HEK293 (cell line): ENCODE data around the gene FKBP5.

Source experiments
- CTCF ChIA-PET: fragments of 350-600 bp; formaldehyde crosslinking; extraction: SDS; loops from one replicate; lab custom pipeline; 2021; ENCODE audit warnings: antibody characterized with exemption; lab: Yijun Ruan, JAX
- POLR2A ChIA-PET: fragments of 300-600 bp; formaldehyde crosslinking; extraction: SDS; loops from one replicate; lab custom pipeline; 2020; ENCODE audit warnings: antibody characterized with exemption, inconsistent platforms; lab: Yijun Ruan, JAX
- H3K27ac ChIP-seq: fragments of 200-500 bp; sonication (Bioruptor generic); 2 replicates; pipeline ENCODE4 v1.5.1; 2014; ENCODE audit warnings: low read depth, low read length, control low read depth, inconsistent platforms; ENCODE audit errors: extremely low read depth
- H3K36me3 ChIP-seq, 2 experiments: fragments of 200-500 bp in 1 of 2; sonication (Bioruptor generic) in 1 of 2; 1 replicate in 1 of 2; 2 replicates in 1 of 2; pipeline ENCODE4 v1.5.1; 2014 to 2017; ENCODE audit warnings: inconsistent platforms in 2 of 2, low read length in 2 of 2; ENCODE audit not compliant: control insufficient read depth in 2 of 2, insufficient read depth in 1 of 2
- H3K4me1 ChIP-seq: fragments of 200-500 bp; sonication (Bioruptor generic); 2 replicates; pipeline ENCODE4 v1.5.1; 2014; ENCODE audit warnings: mild to moderate bottlenecking, low read length, inconsistent platforms; ENCODE audit not compliant: control insufficient read depth, insufficient read depth
- H3K4me3 ChIP-seq: 2 replicates; pipeline ENCODE4 v1.5.1; 2011; ENCODE audit warnings: low read depth, mild to moderate bottlenecking, control low read depth, low read length, moderate library complexity
- H3K9me3 ChIP-seq: fragments of 200-500 bp; sonication (Bioruptor generic); 2 replicates; pipeline ENCODE4 v1.5.1; 2014; ENCODE audit warnings: low read depth, low read length, inconsistent platforms; ENCODE audit not compliant: control insufficient read depth, insufficient read depth
- BCL11A ChIP-seq: fragments of 450-650 bp; formaldehyde crosslinking; IDR thresholded peaks from 2 replicates; pipeline ENCODE4 v1.5.1; 2016; ENCODE audit warnings: low read depth, missing biosample characterization, missing genetic modification characterization
- FEZF1 ChIP-seq: fragments of 450-650 bp; formaldehyde crosslinking; IDR thresholded peaks from 2 replicates; pipeline ENCODE4 v1.5.1; 2016; ENCODE audit warnings: missing biosample characterization, missing genetic modification characterization
- GLI2 ChIP-seq: fragments of 450-650 bp; formaldehyde crosslinking; IDR thresholded peaks from 2 replicates; pipeline ENCODE4; 2017; ENCODE audit warnings: missing biosample characterization, missing genetic modification characterization, low read depth, borderline replicate concordance
- IKZF3 ChIP-seq: fragments of 450-650 bp; IDR thresholded peaks from 2 replicates; pipeline ENCODE4 v1.5.0; 2018; ENCODE audit warnings: missing biosample characterization, mild to moderate bottlenecking, missing genetic modification characterization, moderate library complexity
- KLF1 ChIP-seq: fragments of 450-650 bp; formaldehyde crosslinking; IDR thresholded peaks from 2 replicates; pipeline ENCODE4 v1.5.1; 2016; ENCODE audit warnings: missing biosample characterization, missing genetic modification characterization
- RBAK ChIP-seq: fragments of 450-650 bp; formaldehyde crosslinking; IDR thresholded peaks from 2 replicates; pipeline ENCODE4 v1.5.1; 2016; ENCODE audit warnings: missing biosample characterization, missing genetic modification characterization
- REPIN1 ChIP-seq: fragments of 450-650 bp; formaldehyde crosslinking; IDR thresholded peaks from 2 replicates; pipeline ENCODE4 v1.5.1; 2017; ENCODE audit warnings: missing biosample characterization, missing genetic modification characterization, low read depth
- SCRT2 ChIP-seq: fragments of 450-650 bp; formaldehyde crosslinking; IDR thresholded peaks from 2 replicates; pipeline ENCODE4 v1.5.1; 2016; ENCODE audit warnings: missing biosample characterization, missing genetic modification characterization
- SP2 ChIP-seq: fragments of 450-650 bp; formaldehyde crosslinking; IDR thresholded peaks from 2 replicates; pipeline ENCODE4 v1.5.1; 2016; ENCODE audit warnings: missing biosample characterization, missing genetic modification characterization
- TRIM28 ChIP-seq: IDR thresholded peaks from 2 replicates; pipeline ENCODE4 v1.6.1; 2011; ENCODE audit warnings: low read length, control low read depth, borderline replicate concordance
- YY2 ChIP-seq: fragments of 450-650 bp; formaldehyde crosslinking; IDR thresholded peaks from 2 replicates; pipeline ENCODE4 v1.5.1; 2016; ENCODE audit warnings: missing biosample characterization, missing genetic modification characterization
- ZBTB21 ChIP-seq: fragments of 450-650 bp; formaldehyde crosslinking; IDR thresholded peaks from 2 replicates; pipeline ENCODE4 v1.5.1; 2017; ENCODE audit warnings: missing biosample characterization, missing genetic modification characterization
- ZNF10 ChIP-seq: fragments of 450-650 bp; formaldehyde crosslinking; IDR thresholded peaks from 2 replicates; pipeline ENCODE4 v1.5.1; 2017; ENCODE audit warnings: missing biosample characterization, missing genetic modification characterization
- ZNF24 ChIP-seq: fragments of 450-650 bp; formaldehyde crosslinking; IDR thresholded peaks from 2 replicates; pipeline ENCODE4 v1.5.1; 2016; ENCODE audit warnings: missing biosample characterization, missing genetic modification characterization
- ZNF341 ChIP-seq: fragments of 450-650 bp; formaldehyde crosslinking; IDR thresholded peaks from 2 replicates; pipeline ENCODE4; 2016; ENCODE audit warnings: low read depth, missing biosample characterization, missing genetic modification characterization
- ZNF600 ChIP-seq: fragments of 450-650 bp; formaldehyde crosslinking; IDR thresholded peaks from 2 replicates; pipeline ENCODE4 v1.5.1; 2016; ENCODE audit warnings: missing biosample characterization, missing genetic modification characterization
- ZNF621 ChIP-seq: fragments of 450-650 bp; formaldehyde crosslinking; IDR thresholded peaks from 2 replicates; pipeline ENCODE4 v1.5.1; 2017; ENCODE audit warnings: missing biosample characterization, missing genetic modification characterization
- ZNF626 ChIP-seq: fragments of 450-650 bp; sonication (Bioruptor Pico); formaldehyde crosslinking; IDR thresholded peaks from 2 replicates; pipeline ENCODE4 v1.5.1; 2018; ENCODE audit warnings: missing biosample characterization, missing genetic modification characterization, inconsistent platforms
- ZNF654 ChIP-seq: fragments of 450-650 bp; formaldehyde crosslinking; IDR thresholded peaks from 2 replicates; pipeline ENCODE4 v1.5.1; 2016; ENCODE audit warnings: low read depth, missing biosample characterization, missing genetic modification characterization
- TF ChIP-seq, protein P1 (sequence below): fragments of 450-650 bp; formaldehyde crosslinking; IDR thresholded peaks from 2 replicates; pipeline ENCODE4 v1.5.1; 2016; ENCODE audit warnings: missing biosample characterization, missing genetic modification characterization
- TF ChIP-seq, protein P2 (sequence below): fragments of 450-650 bp; formaldehyde crosslinking; optimal IDR thresholded peaks from 2 replicates; pipeline ENCODE3; 2016; ENCODE audit warnings: missing biosample characterization, mild to moderate bottlenecking, missing genetic modification characterization
- TF ChIP-seq, protein P3 (sequence below): fragments of 450-650 bp; formaldehyde crosslinking; IDR thresholded peaks from 2 replicates; pipeline ENCODE4 v1.5.1; 2016; ENCODE audit warnings: missing biosample characterization, missing genetic modification characterization
- TF ChIP-seq, protein P4 (sequence below): fragments of 450-650 bp; formaldehyde crosslinking; IDR thresholded peaks from 2 replicates; pipeline ENCODE4 v1.5.1; 2017; ENCODE audit warnings: missing biosample characterization, missing genetic modification characterization

FKBP5 gene

DNA sequence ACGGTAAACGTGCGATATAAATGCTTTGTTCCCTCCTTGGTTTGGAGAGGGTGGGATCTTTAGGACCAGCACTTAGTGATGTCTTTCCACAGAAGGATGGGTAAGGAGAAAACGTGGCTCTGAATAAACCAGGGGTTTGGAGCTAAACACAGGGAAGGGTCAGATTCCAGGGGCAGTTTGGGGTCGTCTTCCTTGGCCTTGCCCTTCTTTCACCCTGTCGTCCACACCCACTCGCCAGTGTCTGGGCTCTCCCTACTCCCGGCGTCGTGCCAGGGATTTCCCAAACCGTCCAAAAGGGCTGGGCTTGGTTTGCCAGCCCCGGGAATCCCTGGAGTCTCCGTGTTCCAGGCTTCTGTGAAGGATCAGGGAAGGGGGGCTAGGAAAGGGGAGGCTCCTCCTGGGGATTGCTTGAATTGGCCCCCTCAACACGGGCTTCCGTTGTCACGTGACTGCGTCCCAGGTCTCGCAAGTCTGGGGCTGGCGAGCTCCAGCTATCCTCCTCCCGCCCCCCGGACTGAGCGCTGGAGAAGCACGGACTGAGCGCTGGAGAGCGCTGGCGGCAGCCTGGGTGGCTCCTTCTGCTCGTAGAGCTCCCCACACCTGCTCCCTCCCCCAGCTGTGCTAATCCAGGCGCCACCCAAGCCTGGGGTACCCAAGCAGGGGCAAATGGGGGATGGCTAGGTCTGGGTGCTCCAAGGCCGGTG, 38.7 kb upstream of the FKBP5 start (continued):
- TF ChIP-seq, protein P1, sequence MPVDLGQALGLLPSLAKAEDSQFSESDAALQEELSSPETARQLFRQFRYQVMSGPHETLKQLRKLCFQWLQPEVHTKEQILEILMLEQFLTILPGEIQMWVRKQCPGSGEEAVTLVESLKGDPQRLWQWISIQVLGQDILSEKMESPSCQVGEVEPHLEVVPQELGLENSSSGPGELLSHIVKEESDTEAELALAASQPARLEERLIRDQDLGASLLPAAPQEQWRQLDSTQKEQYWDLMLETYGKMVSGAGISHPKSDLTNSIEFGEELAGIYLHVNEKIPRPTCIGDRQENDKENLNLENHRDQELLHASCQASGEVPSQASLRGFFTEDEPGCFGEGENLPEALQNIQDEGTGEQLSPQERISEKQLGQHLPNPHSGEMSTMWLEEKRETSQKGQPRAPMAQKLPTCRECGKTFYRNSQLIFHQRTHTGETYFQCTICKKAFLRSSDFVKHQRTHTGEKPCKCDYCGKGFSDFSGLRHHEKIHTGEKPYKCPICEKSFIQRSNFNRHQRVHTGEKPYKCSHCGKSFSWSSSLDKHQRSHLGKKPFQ (tag by site-specific recombination), result no peak
- TF ChIP-seq ZBTB21 (tag by site-specific recombination), result no peak
- no peak for TF ChIP-seq REPIN1 (tag by site-specific recombination)
- TF ChIP-seq ZNF654 (tag by site-specific recombination), result no peak
- no peak for TF ChIP-seq TRIM28
- TF ChIP-seq BCL11A (tag by site-specific recombination), result no peak
- no peak for TF ChIP-seq ZNF626
- TF ChIP-seq RBAK, result no peak
- no peak for TF ChIP-seq ZNF621 (tag by site-specific recombination)
- TF ChIP-seq, protein P2, sequence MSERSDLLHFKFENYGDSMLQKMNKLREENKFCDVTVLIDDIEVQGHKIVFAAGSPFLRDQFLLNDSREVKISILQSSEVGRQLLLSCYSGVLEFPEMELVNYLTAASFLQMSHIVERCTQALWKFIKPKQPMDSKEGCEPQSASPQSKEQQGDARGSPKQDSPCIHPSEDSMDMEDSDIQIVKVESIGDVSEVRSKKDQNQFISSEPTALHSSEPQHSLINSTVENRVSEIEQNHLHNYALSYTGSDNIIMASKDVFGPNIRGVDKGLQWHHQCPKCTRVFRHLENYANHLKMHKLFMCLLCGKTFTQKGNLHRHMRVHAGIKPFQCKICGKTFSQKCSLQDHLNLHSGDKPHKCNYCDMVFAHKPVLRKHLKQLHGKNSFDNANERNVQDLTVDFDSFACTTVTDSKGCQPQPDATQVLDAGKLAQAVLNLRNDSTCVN, result no peak
- TF ChIP-seq GLI2 (tag by site-specific recombination), result no peak
- TF ChIP-seq IKZF3 (tag by site-specific recombination), result peak; percentile 82
- TF ChIP-seq YY2 (tag by site-specific recombination), result no peak

DNA sequence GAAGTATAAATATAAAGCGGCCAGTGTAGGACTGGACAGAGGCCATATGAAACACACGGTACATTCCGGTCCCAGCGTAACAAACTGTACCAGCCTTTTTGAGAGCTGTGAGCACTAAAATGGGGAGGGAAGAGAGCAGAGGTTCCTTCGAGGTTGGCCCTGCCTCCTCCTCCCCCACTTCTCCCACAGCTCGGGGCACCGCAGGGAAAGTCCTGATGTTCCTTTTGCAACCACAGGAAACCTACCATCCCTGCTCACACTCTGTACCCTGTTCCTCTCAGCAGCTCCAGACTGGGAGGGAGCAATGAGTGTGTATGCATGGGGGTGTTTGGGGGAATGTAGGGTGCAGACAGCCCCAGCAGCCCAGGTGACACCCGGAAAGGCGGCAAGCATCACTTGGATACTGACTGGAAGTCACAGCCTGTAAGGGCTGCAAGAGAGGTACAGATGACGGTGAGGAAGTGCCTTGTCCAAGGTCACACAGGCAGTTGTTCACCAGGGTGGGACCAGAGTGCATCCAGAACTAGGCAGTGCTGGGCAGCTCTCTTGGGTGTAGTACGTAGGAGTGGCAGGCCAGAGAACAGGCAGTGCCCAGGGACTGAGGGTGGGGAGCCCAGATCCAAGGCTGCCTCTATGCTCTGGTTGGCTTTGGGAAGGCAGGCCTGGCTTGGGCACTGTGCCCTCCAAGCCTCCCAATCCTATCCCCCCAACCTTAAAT, 37.2 kb upstream of the FKBP5 start:
- ChIA-PET POLR2A (interaction anchor here (1.7 to 2.5 kb wide), 2 partner anchors 8 to 37 kb away, joined by 4 to 7 read pairs; partner anchors contain the start of gene FKBP5), CTCF (interaction anchor here (0.6 to 3.5 kb wide), 5 partner anchors 10 to 174 kb away, joined by 3 to 22 read pairs (median 3); partner anchors contain the start of gene ARMC12)
- no peaks in the 10 kb centered on the region for H3K36me3 ChIP-seq
- H3K4me1 ChIP-seq, result peaks cover 16% of the 10 kb centered on the region
- no peaks in the 10 kb centered on the region for H3K9me3 ChIP-seq
- peak; percentile 56 for TF ChIP-seq ZNF600 (tag by site-specific recombination)
- TF ChIP-seq SP2, result no peak
- TF ChIP-seq, all 188 proteins: peak for 1
- Histone ChIP-seq H3K4me3 (no peak overlapping the region), H3K27ac (no peak overlapping the region; the same call in 1 of the 2 replicates)

DNA sequence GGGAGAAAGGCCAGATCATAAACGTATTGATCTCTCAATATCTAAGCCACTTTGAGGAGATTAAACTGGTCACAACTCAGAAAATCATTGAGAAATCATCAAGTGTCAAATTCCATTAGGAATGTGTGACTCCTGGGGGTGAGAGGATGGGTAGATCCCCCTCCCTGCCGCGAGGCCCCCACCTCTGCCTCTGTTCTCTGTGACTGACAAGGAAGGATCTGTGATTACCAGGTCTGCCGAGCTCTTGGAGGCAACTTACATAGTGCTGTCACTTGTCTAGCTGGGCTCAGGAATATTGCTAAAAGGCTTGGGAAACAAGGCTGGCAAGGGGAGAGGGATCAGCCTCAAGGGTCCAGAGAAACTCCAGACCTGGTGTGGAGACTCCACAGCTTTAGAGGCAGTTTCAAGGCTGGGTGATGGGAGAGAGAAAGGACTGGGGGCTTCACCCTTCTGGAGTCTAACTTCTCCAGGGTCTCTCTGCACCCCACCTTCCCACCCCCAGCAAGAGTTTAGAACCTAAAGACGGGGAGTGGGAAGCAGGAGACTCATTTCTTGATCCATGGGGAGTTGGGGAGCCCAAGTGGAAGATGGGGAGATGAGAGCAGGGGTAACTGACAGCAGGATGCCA, 36.5 kb upstream of the FKBP5 start:
- CTCF ChIA-PET, result interaction anchor here (3.5 kb wide), 1 partner anchor 11 kb away, joined by 22 read pairs; the partner anchor contains the start of gene ARMC12
- H3K4me3 ChIP-seq, result no peak overlapping the region
- no peaks in the 10 kb centered on the region for H3K36me3 ChIP-seq
- H3K4me1 ChIP-seq, result peaks cover 15% of the 10 kb centered on the region
- H3K27ac ChIP-seq, result no peak overlapping the region
- H3K9me3 ChIP-seq, result no peaks in the 10 kb centered on the region
- POLR2A ChIA-PET, result interaction anchor here (1.7 kb wide), 1 partner anchor 36 kb away, joined by 4 read pairs; the partner anchor contains the start of gene FKBP5
- TF ChIP-seq FEZF1 (tag by site-specific recombination) (no peak), ZNF24 (tag by site-specific recombination) (no peak), KLF1 (tag by site-specific recombination) (no peak), ZNF10 (no peak), ZNF341 (no peak), SCRT2 (tag by site-specific recombination) (no peak)
- TF ChIP-seq, protein P3, sequence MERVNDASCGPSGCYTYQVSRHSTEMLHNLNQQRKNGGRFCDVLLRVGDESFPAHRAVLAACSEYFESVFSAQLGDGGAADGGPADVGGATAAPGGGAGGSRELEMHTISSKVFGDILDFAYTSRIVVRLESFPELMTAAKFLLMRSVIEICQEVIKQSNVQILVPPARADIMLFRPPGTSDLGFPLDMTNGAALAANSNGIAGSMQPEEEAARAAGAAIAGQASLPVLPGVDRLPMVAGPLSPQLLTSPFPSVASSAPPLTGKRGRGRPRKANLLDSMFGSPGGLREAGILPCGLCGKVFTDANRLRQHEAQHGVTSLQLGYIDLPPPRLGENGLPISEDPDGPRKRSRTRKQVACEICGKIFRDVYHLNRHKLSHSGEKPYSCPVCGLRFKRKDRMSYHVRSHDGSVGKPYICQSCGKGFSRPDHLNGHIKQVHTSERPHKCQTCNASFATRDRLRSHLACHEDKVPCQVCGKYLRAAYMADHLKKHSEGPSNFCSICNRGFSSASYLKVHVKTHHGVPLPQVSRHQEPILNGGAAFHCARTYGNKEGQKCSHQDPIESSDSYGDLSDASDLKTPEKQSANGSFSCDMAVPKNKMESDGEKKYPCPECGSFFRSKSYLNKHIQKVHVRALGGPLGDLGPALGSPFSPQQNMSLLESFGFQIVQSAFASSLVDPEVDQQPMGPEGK (tag by site-specific recombination), result 0 out of 2 replicates have a peak, but pooled peaks have one; percentile 16
- TF ChIP-seq, protein P4, sequence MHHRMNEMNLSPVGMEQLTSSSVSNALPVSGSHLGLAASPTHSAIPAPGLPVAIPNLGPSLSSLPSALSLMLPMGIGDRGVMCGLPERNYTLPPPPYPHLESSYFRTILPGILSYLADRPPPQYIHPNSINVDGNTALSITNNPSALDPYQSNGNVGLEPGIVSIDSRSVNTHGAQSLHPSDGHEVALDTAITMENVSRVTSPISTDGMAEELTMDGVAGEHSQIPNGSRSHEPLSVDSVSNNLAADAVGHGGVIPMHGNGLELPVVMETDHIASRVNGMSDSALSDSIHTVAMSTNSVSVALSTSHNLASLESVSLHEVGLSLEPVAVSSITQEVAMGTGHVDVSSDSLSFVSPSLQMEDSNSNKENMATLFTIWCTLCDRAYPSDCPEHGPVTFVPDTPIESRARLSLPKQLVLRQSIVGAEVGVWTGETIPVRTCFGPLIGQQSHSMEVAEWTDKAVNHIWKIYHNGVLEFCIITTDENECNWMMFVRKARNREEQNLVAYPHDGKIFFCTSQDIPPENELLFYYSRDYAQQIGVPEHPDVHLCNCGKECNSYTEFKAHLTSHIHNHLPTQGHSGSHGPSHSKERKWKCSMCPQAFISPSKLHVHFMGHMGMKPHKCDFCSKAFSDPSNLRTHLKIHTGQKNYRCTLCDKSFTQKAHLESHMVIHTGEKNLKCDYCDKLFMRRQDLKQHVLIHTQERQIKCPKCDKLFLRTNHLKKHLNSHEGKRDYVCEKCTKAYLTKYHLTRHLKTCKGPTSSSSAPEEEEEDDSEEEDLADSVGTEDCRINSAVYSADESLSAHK (tag by site-specific recombination), result peak; percentile 90
